ENCODE measurements around the gene CAMK1. TPM values are rescaled to one million over a fixed set of nuclear protein-coding genes. Genes with fewer than 3 reads are reported as not detected.
A peak's percentile ranks its signal among the peaks of the same experiment; 100 is the strongest.

The CAMK1 gene
- total and polyA plus RNA-seq, 9 of the 15 experiments (the other 6 are each of a cell fraction or from before 2014, with no cell fraction given), result 0.23 to 10.7 (median 6.0) TPM

DNA sequence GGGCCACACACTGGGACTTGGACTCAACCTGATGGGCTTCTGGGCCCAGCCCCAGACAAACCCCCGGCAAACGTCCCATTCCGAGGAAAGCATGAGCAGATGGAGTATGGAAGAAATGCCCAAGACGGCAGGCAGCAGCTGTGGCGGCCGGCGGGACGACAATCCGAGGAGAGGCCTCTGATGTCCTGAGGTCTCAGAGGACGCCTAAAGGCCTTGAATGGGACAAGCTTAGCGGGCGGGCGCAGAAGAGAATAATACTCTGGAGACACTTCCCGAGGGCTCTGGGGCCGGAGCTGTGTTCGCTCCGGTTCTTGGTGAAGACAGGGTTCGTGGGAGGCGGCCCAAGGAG, 20.5 kb downstream of the CAMK1 start (continued):
- TF ChIP-seq, protein P1, sequence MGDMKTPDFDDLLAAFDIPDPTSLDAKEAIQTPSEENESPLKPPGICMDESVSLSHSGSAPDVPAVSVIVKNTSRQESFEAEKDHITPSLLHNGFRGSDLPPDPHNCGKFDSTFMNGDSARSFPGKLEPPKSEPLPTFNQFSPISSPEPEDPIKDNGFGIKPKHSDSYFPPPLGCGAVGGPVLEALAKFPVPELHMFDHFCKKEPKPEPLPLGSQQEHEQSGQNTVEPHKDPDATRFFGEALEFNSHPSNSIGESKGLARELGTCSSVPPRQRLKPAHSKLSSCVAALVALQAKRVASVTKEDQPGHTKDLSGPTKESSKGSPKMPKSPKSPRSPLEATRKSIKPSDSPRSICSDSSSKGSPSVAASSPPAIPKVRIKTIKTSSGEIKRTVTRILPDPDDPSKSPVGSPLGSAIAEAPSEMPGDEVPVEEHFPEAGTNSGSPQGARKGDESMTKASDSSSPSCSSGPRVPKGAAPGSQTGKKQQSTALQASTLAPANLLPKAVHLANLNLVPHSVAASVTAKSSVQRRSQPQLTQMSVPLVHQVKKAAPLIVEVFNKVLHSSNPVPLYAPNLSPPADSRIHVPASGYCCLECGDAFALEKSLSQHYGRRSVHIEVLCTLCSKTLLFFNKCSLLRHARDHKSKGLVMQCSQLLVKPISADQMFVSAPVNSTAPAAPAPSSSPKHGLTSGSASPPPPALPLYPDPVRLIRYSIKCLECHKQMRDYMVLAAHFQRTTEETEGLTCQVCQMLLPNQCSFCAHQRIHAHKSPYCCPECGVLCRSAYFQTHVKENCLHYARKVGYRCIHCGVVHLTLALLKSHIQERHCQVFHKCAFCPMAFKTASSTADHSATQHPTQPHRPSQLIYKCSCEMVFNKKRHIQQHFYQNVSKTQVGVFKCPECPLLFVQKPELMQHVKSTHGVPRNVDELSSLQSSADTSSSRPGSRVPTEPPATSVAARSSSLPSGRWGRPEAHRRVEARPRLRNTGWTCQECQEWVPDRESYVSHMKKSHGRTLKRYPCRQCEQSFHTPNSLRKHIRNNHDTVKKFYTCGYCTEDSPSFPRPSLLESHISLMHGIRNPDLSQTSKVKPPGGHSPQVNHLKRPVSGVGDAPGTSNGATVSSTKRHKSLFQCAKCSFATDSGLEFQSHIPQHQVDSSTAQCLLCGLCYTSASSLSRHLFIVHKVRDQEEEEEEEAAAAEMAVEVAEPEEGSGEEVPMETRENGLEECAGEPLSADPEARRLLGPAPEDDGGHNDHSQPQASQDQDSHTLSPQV (IDR thresholded peaks at IDR 0.05), result 0 out of 2 replicates have a peak, but pooled peaks have one; percentile 21
- TF ChIP-seq BRCA1 (IDR thresholded peaks at IDR 0.05) (no peak), BRCA1 (CRISPR knock-in tag; IDR thresholded peaks at IDR 0.05) (no peak), FOXA3 (CRISPR knock-in tag; conservative IDR thresholded peaks at IDR 0.05 in 1 of 2, IDR thresholded peaks at IDR 0.05 in 1 of 2) (peak in 1 of 2 experiments; percentile 17; a peak in 1 of 4 replicates), WHSC1 (IDR thresholded peaks at IDR 0.05; ENCODE audit: low read length) (no peak), ZNF165 (CRISPR knock-in tag; IDR thresholded peaks at IDR 0.05; ENCODE audit: borderline replicate concordance) (0 out of 2 replicates have a peak, but pooled peaks have one; percentile 41), BDP1 (IDR thresholded peaks at IDR 0.05; ENCODE audit: insufficient read depth, insufficient read length) (no peak), DIDO1 (tag; IDR thresholded peaks at IDR 0.05; ENCODE audit: low read depth) (0 out of 2 replicates have a peak, but pooled peaks have one; percentile 16), LARP7 (IDR thresholded peaks at IDR 0.05) (peak; percentile 69; the same call in 1 of the 2 replicates), ZNF589 (CRISPR knock-in tag; IDR thresholded peaks at IDR 0.05; ENCODE audit: low read depth) (no peak), ZBTB8A (IDR thresholded peaks at IDR 0.05; ENCODE audit: partially characterized antibody) (no peak), MEF2D (tag; conservative IDR thresholded peaks at IDR 0.05; ENCODE audit: low read depth) (0 out of 2 replicates have a peak, but pooled peaks have one; percentile 25), DMBX1 (CRISPR knock-in tag; IDR thresholded peaks at IDR 0.05; ENCODE audit: borderline replicate concordance) (0 out of 2 replicates have a peak, but pooled peaks have one; percentile 40), TARDBP (IDR thresholded peaks at IDR 0.05) (0 out of 2 replicates have a peak, but pooled peaks have one; percentile 37), KDM4B (IDR thresholded peaks at IDR 0.05; ENCODE audit: borderline replicate concordance in 2 of 2, low read depth in 1 of 2) (no peak; a peak in 1 of 4 replicates)
- TF ChIP-seq, protein P2, sequence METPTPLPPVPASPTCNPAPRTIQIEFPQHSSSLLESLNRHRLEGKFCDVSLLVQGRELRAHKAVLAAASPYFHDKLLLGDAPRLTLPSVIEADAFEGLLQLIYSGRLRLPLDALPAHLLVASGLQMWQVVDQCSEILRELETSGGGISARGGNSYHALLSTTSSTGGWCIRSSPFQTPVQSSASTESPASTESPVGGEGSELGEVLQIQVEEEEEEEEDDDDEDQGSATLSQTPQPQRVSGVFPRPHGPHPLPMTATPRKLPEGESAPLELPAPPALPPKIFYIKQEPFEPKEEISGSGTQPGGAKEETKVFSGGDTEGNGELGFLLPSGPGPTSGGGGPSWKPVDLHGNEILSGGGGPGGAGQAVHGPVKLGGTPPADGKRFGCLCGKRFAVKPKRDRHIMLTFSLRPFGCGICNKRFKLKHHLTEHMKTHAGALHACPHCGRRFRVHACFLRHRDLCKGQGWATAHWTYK (CRISPR knock-in tag; IDR thresholded peaks at IDR 0.05), result 0 out of 2 replicates have a peak, but pooled peaks have one; percentile 43
- TF ChIP-seq, protein P3, sequence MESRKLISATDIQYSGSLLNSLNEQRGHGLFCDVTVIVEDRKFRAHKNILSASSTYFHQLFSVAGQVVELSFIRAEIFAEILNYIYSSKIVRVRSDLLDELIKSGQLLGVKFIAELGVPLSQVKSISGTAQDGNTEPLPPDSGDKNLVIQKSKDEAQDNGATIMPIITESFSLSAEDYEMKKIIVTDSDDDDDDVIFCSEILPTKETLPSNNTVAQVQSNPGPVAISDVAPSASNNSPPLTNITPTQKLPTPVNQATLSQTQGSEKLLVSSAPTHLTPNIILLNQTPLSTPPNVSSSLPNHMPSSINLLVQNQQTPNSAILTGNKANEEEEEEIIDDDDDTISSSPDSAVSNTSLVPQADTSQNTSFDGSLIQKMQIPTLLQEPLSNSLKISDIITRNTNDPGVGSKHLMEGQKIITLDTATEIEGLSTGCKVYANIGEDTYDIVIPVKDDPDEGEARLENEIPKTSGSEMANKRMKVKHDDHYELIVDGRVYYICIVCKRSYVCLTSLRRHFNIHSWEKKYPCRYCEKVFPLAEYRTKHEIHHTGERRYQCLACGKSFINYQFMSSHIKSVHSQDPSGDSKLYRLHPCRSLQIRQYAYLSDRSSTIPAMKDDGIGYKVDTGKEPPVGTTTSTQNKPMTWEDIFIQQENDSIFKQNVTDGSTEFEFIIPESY (CRISPR knock-in tag; IDR thresholded peaks at IDR 0.05), result peak; percentile 62; the same call in 1 of the 2 replicates
